ENCODE results near the gene BRD1. TPM values are rescaled to one million over a fixed set of nuclear protein-coding genes. Genes with fewer than 3 reads are reported as not detected.

BRD1 gene
- total RNA-seq, 1 donor from 2014 or later = 34.3 TPM

DNA sequence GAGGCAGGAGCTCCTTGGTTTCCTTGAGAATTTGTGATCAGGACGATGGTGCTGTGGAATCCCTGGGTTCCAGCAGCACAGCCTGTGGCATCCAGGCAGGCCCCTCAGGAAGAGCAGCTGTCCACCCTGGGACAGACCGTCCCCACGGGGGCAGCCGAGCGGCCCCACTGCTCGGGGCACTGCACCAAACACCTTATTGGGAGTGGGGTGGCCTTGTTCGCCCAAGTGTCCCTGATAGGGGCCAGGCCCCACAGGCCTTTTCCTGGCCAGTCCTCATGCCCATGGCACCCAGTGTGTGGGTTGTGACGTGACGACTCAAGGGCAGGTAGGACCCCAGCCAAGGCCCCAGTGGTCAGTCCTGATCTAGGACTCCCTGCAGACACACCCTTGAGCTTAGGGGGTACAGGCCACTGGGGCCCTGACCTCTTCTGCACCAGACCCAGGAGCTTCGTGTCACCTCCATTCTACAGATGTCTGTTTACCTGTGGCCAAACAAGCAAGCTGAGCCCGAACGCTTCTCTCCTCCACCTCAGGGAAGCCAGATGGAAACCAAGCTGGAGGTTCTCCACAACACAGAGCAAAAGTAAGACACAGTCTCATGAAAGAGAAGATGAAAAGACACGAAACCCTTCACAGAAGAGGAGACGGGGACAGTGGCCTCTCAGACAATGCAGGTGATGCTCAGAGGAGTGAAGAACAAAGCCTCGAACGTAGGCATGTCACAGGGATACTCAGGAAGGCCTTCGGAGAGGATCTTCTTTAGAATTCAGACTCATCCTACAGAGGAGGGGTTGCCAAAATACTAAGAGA, 1.6 kb upstream of the BRD1 start:
- H3K27ac Mint-ChIP-seq (ENCODE audit: unreplicated experiment) = no peak overlapping the region
- peak overlapping the region; percentile 32 for H3K4me3 Mint-ChIP-seq (ENCODE audit: unreplicated experiment)
- H3K27me3 Mint-ChIP-seq (ENCODE audit: unreplicated experiment) = peaks cover 23% of the 10 kb centered on the region
- no peak for DNase-seq (ENCODE audit: extremely low spot score, unreplicated experiment)
- TF ChIP-seq, protein P1, sequence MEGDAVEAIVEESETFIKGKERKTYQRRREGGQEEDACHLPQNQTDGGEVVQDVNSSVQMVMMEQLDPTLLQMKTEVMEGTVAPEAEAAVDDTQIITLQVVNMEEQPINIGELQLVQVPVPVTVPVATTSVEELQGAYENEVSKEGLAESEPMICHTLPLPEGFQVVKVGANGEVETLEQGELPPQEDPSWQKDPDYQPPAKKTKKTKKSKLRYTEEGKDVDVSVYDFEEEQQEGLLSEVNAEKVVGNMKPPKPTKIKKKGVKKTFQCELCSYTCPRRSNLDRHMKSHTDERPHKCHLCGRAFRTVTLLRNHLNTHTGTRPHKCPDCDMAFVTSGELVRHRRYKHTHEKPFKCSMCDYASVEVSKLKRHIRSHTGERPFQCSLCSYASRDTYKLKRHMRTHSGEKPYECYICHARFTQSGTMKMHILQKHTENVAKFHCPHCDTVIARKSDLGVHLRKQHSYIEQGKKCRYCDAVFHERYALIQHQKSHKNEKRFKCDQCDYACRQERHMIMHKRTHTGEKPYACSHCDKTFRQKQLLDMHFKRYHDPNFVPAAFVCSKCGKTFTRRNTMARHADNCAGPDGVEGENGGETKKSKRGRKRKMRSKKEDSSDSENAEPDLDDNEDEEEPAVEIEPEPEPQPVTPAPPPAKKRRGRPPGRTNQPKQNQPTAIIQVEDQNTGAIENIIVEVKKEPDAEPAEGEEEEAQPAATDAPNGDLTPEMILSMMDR (IDR thresholded peaks at IDR 0.05) = no peak
- peaks cover 9% of the 10 kb centered on the region for H3K36me3 Mint-ChIP-seq (ENCODE audit: unreplicated experiment)
- H3K9me3 Mint-ChIP-seq (ENCODE audit: unreplicated experiment) = peaks cover 12% of the 10 kb centered on the region
- peaks cover 21% of the 10 kb centered on the region for H3K4me1 Mint-ChIP-seq (ENCODE audit: unreplicated experiment)

DNA sequence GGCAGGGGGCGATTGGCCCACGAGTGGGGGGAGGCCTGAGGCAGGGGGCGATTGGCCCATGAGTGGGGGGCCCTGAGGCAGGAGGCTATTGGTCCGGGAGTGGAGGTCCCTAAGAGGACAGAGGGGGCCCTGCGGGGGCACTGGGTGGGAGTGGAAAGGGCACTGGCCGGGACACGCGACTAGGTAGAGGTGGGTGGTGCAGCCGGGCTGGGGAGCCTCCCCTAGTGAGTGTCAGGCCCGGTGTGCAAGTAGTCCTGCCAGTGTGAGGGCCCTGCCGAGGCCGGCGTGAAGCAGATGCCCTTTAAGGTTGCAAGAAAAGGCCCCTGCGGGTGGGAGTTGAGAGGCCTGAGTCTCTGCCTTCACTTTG, 909 bp upstream of the BRD1 start:
- peaks cover 14% of the 10 kb centered on the region for H3K36me3 Mint-ChIP-seq (ENCODE audit: unreplicated experiment)
- DNase-seq (ENCODE audit: extremely low spot score, unreplicated experiment) = no peak
- no peak overlapping the region for H3K27ac Mint-ChIP-seq (ENCODE audit: unreplicated experiment)
- peaks cover 27% of the 10 kb centered on the region for H3K4me1 Mint-ChIP-seq (ENCODE audit: unreplicated experiment)
- H3K4me3 Mint-ChIP-seq (ENCODE audit: unreplicated experiment) = peak overlapping the region; percentile 32
- peaks cover 19% of the 10 kb centered on the region for H3K27me3 Mint-ChIP-seq (ENCODE audit: unreplicated experiment)
- peaks cover 12% of the 10 kb centered on the region for H3K9me3 Mint-ChIP-seq (ENCODE audit: unreplicated experiment)
- TF ChIP-seq, protein P1 (IDR thresholded peaks at IDR 0.05) = no peak

DNA sequence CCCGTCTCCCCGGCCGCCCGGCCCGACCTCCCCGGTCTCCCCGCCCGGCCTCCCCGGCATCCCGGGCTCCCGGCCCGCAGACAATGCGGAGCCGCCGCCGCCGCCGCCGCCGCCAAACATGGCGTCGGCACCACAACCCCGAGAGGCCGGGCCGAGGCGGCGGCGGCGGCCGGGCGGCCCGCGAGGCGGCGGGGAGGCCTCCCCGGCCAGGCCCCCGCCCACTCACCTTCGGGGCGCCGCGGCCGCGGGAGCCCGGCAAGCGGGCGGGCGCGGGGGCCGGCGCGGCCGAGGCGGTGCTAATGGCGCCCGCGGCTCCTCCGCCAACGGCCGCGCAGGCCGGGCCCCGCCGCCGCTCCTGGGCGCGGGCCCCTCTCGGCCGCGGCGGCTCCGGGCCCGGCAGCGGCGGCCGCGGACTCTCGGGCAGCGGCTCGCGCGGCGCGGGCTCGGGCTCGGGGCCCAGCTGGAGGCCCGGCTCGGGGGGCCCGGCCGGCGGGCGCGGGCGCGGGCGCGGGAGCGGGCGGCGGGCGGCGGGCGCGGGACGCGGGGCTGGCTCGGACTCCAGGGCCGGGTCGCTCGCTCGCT, 311 bp downstream of the BRD1 start:
- Mint-ChIP-seq H3K9me3 (ENCODE audit: unreplicated experiment) (peaks cover 12% of the 10 kb centered on the region), H3K27me3 (ENCODE audit: unreplicated experiment) (peaks cover 15% of the 10 kb centered on the region), H3K36me3 (ENCODE audit: unreplicated experiment) (peaks cover 20% of the 10 kb centered on the region)

DNA sequence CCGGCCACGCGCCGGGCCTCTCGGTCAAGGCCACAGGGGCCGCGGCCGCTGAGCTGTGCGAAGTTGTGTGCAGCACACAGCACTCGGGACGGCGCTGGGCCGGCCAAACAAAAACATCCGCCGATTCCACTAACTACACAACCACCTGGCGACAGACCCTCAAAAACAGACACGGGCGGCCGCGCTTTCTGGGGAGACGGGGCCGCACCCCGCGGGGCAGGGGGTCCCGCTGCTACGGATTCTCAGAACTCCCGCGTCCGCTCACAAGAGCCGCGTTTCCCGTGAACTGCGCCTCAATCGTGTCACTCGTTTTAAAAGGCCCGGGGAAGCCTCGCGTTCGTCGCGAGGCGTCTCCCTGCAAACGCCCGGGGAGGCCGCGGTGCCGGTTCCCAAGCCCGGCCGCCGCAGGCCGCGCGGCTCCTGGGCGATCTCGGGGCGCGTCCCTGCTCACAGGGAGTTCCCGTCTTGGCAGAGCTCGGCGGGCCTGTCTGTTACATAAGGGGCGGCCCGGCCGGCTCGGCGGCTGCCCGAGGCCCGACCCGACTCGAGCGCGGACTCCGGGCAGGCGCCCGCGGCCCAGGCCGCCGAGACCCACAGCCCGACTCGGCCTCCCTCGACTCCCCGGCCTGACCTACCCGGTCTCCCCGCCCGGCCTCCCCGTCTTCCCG, 936 bp downstream of the BRD1 start:
- H3K4me3 Mint-ChIP-seq (ENCODE audit: unreplicated experiment) = peak overlapping the region; percentile 85
- peaks cover 29% of the 10 kb centered on the region for H3K4me1 Mint-ChIP-seq (ENCODE audit: unreplicated experiment)
- H3K27ac Mint-ChIP-seq (ENCODE audit: unreplicated experiment) = peak overlapping the region; percentile 87
- TF ChIP-seq, protein P1 (IDR thresholded peaks at IDR 0.05) = no peak
- H3K9me3 Mint-ChIP-seq (ENCODE audit: unreplicated experiment) = peaks cover 12% of the 10 kb centered on the region
- H3K36me3 Mint-ChIP-seq (ENCODE audit: unreplicated experiment) = peaks cover 23% of the 10 kb centered on the region
- DNase-seq (ENCODE audit: extremely low spot score, unreplicated experiment) = no peak
- H3K27me3 Mint-ChIP-seq (ENCODE audit: unreplicated experiment) = peaks cover 10% of the 10 kb centered on the region

More for the DNA sequence above, 311 bp downstream of the BRD1 start:
- Mint-ChIP-seq H3K4me3 (ENCODE audit: unreplicated experiment) (peak overlapping the region; percentile 57), H3K4me1 (ENCODE audit: unreplicated experiment) (peaks cover 29% of the 10 kb centered on the region), H3K27ac (ENCODE audit: unreplicated experiment) (no peak overlapping the region)
- no peak for DNase-seq (ENCODE audit: extremely low spot score, unreplicated experiment)
- TF ChIP-seq, protein P1 (IDR thresholded peaks at IDR 0.05) = no peak

Data from osteocyte (in vitro differentiated cells).